Karpas-422 (cell line): ENCODE results near the gene KCNK17. TPM values are rescaled to one million over a fixed set of nuclear protein-coding genes. Genes with fewer than 3 reads are reported as not detected.

Experiments
- DNase-seq: peaks from one replicate; pipeline ENCODE4 v3.0.0-alpha.2; 2015
- H2AFZ ChIP-seq: fragments of 200-600 bp; sonication (generic); 2 replicates; pipeline ENCODE4 v1.6.1; 2014; ENCODE audit warnings: antibody characterized with exemption, low read length, mixed read lengths
- H3K27ac ChIP-seq: fragments of 200-600 bp; sonication (generic); 2 replicates; pipeline ENCODE4 v1.5.1; 2014; ENCODE audit warnings: mild to moderate bottlenecking, low read length, moderate library complexity
- H3K27me3 ChIP-seq: fragments of 200-600 bp; sonication (generic); 2 replicates; pipeline ENCODE4 v1.6.1; 2014; ENCODE audit warnings: low read length, mixed read lengths
- H3K36me3 ChIP-seq: fragments of 200-600 bp; sonication (generic); 2 replicates; pipeline ENCODE4 v1.6.1; 2014; ENCODE audit warnings: low read length, mixed read lengths; ENCODE audit not compliant: insufficient read depth
- H3K4me1 ChIP-seq: fragments of 200-600 bp; sonication (generic); 2 replicates; pipeline ENCODE4 v1.6.1; 2014; ENCODE audit warnings: mild to moderate bottlenecking, low read length, mixed read lengths
- H3K4me2 ChIP-seq: fragments of 200-600 bp; sonication (generic); 2 replicates; pipeline ENCODE4 v1.6.1; 2014; ENCODE audit warnings: low read length, low read depth, mild to moderate bottlenecking; ENCODE audit not compliant: poor library complexity, severe bottlenecking
- H3K4me3 ChIP-seq: fragments of 200-600 bp; sonication (generic); 2 replicates; pipeline ENCODE4 v1.5.1; 2014; ENCODE audit warnings: mild to moderate bottlenecking, antibody characterized with exemption, low read length, mixed read lengths
- H3K79me2 ChIP-seq: fragments of 200-600 bp; sonication (generic); 2 replicates; pipeline ENCODE4 v1.6.1; 2014; ENCODE audit warnings: mild to moderate bottlenecking, low read length, mixed read lengths
- H3K9ac ChIP-seq: fragments of 200-600 bp; sonication (generic); 2 replicates; pipeline ENCODE4 v1.6.0; 2014; ENCODE audit warnings: low read length
- H3K9me2 ChIP-seq: fragments of 200-600 bp; sonication (generic), shearing (Covaris generic); replicated peaks from 2 replicates; pipeline ENCODE4 v1.6.0; 2014; ENCODE audit warnings: mild to moderate bottlenecking, low read length, moderate library complexity; ENCODE audit not compliant: insufficient read depth
- H3K9me3 ChIP-seq: fragments of 300-700, 200-600 bp; sonication (generic); 2 replicates; pipeline ENCODE4 v1.6.1; 2014; ENCODE audit warnings: low read length, mixed read lengths
- H4K20me1 ChIP-seq: fragments of 200-600 bp; sonication (generic); 2 replicates; pipeline ENCODE4 v1.6.1; 2014; ENCODE audit warnings: mild to moderate bottlenecking, antibody characterized with exemption, low read length, low read depth; ENCODE audit not compliant: insufficient read depth
- total RNA-seq: library from RNA; depleted of rRNA; stranded (reverse); fragments of >200 nt; shearing (Covaris generic); gene quantifications from 2 replicates; pipeline ENCODE4 v1.2.3, GENCODE V29; 2014; ENCODE audit warnings: low replicate concordance; rRNA removed

KCNK17 gene
- total RNA-seq, 1 experiment from 2014 or later, result not detected

DNA sequence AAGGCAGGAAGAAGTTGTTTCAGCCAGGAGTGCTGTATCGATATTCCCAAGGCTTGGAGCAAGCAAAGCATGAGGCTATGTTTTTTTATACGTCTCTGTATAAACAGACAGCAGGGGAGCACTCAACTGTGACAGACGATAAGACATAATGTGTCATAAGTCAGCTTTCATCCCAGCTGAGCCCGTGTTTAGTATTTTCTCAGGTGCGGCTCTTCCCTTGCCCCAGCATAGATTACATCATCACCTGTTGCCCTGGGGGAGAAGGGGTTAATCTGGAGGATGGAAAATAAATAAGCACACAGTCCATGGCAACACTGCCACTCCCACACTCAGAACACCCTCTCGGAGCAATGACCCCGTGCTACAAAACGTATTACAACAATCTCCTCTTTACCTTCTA, 62.8 kb downstream of the KCNK17 start:
- DNase-seq, result no peak
- H3K4me3 ChIP-seq, result no peak overlapping the region
- H3K9me2 ChIP-seq, result no peaks in the 10 kb centered on the region
- no peaks in the 10 kb centered on the region for H3K9me3 ChIP-seq
- no peak overlapping the region for H3K4me2 ChIP-seq
- no peaks in the 10 kb centered on the region for H4K20me1 ChIP-seq
- no peaks in the 10 kb centered on the region for H3K4me1 ChIP-seq
- no peak overlapping the region for H3K27ac ChIP-seq
- H3K79me2 ChIP-seq, result no peaks in the 10 kb centered on the region
- no peaks in the 10 kb centered on the region for H3K27me3 ChIP-seq
- H3K36me3 ChIP-seq, result no peaks in the 10 kb centered on the region
- no peak overlapping the region for H2AFZ ChIP-seq
- H3K9ac ChIP-seq, result no peak overlapping the region

DNA sequence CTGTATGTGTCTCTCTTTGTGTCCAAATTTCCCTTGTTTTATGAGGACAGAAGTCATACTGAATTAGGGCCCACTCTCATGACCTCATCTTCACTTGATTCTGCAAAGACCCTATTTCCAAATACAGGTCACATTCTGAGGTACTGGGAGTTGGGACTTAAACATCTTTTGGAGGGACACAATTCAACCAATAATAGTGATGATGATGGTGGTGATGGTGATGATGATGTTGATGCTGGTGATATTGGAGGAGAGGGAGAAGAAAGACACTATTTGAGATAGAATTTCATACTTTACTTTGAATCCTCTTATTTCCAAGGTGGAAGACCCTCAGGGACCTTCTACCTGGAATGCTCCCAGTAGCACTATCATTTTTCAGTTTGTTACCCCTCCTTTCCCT, 63.7 kb downstream of the KCNK17 start:
- no peak overlapping the region for H2AFZ ChIP-seq
- H4K20me1 ChIP-seq, result no peaks in the 10 kb centered on the region
- no peak overlapping the region for H3K4me3 ChIP-seq
- no peak overlapping the region for H3K9ac ChIP-seq
- no peak for DNase-seq
- no peak overlapping the region for H3K4me2 ChIP-seq
- no peaks in the 10 kb centered on the region for H3K4me1 ChIP-seq
- H3K9me2 ChIP-seq, result no peaks in the 10 kb centered on the region
- no peak overlapping the region for H3K27ac ChIP-seq
- no peaks in the 10 kb centered on the region for H3K36me3 ChIP-seq
- H3K9me3 ChIP-seq, result no peaks in the 10 kb centered on the region
- H3K27me3 ChIP-seq, result no peaks in the 10 kb centered on the region
- H3K79me2 ChIP-seq, result no peaks in the 10 kb centered on the region

GRCh38 chr6:39249278-39249677, 64.9 kb downstream of the KCNK17 start:
- H4K20me1 ChIP-seq, result no peaks in the 10 kb centered on the region
- H2AFZ ChIP-seq, result no peak overlapping the region
- no peaks in the 10 kb centered on the region for H3K79me2 ChIP-seq
- no peaks in the 10 kb centered on the region for H3K4me1 ChIP-seq
- no peaks in the 10 kb centered on the region for H3K27me3 ChIP-seq
- no peak overlapping the region for H3K9ac ChIP-seq
- H3K9me3 ChIP-seq, result no peaks in the 10 kb centered on the region
- DNase-seq, result no peak
- no peak overlapping the region for H3K4me3 ChIP-seq
- H3K36me3 ChIP-seq, result no peaks in the 10 kb centered on the region
- H3K9me2 ChIP-seq, result no peaks in the 10 kb centered on the region
- no peak overlapping the region for H3K27ac ChIP-seq
- no peak overlapping the region for H3K4me2 ChIP-seq

Other genes with a start within 250 kb of the KCNK17 start
- 11.7 and 15.3 TPM in 2 replicates for gene SAYSD1, start 199.2 kb downstream of the KCNK17 start, total RNA-seq
- gene KCNK5, start 84.9 kb downstream of the KCNK17 start, total RNA-seq, result not detected in 2 replicates
- gene KCNK16, start 8.3 kb upstream of the KCNK17 start, total RNA-seq, result not detected in 2 replicates